GM12875 (cell line): ENCODE results near the gene IGFBP5.

Experiments used
- H3K4me3 ChIP-seq: one replicate; pipeline ENCODE4 v1.5.1; 2011; ENCODE audit warnings: low read depth, low read length, control low read depth
- TF ChIP-seq, protein P1 (sequence below): IDR thresholded peaks from 2 replicates; pipeline ENCODE4 v1.5.1; 2011; ENCODE audit warnings: low read depth, mild to moderate bottlenecking, control low read depth, inconsistent platforms, low read length, moderate library complexity, borderline replicate concordance; ENCODE audit not compliant: insufficient read depth

IGFBP5 gene

DNA sequence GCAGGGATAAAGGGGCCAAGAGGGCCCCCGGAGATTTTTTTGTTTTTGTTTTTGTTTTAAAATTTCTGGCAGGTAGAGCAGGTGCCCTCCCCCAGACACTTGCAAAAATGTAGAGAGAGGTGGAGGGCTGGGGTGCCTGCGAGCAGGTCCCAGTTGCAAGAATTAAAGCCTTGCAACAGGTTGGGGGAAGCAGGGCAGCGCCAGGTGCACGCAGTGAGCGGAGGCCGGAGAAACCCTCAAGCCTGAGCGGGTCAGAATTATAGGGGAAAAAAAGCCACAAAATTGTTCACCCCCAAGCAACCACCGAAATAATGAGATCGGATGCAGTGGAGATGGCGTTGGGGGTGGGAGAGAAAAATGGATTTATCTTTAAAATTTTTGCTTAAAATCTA lies 527 bp downstream of the IGFBP5 start:
- TF ChIP-seq, protein P1, sequence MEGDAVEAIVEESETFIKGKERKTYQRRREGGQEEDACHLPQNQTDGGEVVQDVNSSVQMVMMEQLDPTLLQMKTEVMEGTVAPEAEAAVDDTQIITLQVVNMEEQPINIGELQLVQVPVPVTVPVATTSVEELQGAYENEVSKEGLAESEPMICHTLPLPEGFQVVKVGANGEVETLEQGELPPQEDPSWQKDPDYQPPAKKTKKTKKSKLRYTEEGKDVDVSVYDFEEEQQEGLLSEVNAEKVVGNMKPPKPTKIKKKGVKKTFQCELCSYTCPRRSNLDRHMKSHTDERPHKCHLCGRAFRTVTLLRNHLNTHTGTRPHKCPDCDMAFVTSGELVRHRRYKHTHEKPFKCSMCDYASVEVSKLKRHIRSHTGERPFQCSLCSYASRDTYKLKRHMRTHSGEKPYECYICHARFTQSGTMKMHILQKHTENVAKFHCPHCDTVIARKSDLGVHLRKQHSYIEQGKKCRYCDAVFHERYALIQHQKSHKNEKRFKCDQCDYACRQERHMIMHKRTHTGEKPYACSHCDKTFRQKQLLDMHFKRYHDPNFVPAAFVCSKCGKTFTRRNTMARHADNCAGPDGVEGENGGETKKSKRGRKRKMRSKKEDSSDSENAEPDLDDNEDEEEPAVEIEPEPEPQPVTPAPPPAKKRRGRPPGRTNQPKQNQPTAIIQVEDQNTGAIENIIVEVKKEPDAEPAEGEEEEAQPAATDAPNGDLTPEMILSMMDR = no peak
- H3K4me3 ChIP-seq = no peak overlapping the region

DNA sequence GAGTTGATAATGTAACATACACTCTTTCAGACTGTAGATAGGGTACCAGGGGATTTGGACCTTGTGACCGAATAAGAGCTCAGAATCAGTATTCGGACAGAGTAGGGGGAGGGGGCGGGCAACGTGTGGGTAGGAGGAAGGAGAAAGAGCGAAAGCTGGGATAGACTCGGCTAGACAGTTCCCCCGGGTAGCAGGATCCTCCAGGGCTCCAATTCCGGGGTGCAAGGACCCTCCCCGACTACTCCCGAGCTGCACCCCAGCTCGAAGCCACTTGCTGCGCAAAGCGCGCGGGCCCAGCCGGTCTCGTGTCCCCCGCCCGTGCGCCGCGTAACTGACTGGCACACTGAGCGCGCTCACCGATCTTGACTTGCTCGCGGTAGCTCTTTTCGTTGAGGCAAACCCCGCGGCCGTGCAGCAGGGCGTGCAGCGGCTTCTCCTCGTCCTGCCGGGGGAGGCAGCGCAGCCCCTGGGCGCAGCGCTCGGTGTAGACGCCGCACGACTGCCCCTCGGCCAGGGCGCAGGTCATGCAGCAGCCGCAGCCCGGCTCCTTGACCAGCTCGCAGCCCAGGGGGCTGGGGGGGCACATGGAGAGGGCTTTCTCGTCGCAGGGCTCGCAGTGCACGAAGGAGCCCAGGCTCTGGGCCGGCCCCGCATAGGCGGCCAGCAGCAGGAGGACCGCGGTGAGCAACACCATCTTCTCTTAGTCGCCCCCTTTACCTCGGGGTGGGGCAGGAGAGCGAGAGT lies 1.1 kb downstream of the IGFBP5 start:
- peak overlapping the region; percentile 11 for H3K4me3 ChIP-seq
- TF ChIP-seq, protein P1 = no peak

- peak overlapping the region; percentile 13 for H3K4me3 ChIP-seq
- TF ChIP-seq, protein P1 = no peak
Observed at GRCh38 chr2:216693414-216694080, 1.8 kb downstream of the IGFBP5 start.

DNA sequence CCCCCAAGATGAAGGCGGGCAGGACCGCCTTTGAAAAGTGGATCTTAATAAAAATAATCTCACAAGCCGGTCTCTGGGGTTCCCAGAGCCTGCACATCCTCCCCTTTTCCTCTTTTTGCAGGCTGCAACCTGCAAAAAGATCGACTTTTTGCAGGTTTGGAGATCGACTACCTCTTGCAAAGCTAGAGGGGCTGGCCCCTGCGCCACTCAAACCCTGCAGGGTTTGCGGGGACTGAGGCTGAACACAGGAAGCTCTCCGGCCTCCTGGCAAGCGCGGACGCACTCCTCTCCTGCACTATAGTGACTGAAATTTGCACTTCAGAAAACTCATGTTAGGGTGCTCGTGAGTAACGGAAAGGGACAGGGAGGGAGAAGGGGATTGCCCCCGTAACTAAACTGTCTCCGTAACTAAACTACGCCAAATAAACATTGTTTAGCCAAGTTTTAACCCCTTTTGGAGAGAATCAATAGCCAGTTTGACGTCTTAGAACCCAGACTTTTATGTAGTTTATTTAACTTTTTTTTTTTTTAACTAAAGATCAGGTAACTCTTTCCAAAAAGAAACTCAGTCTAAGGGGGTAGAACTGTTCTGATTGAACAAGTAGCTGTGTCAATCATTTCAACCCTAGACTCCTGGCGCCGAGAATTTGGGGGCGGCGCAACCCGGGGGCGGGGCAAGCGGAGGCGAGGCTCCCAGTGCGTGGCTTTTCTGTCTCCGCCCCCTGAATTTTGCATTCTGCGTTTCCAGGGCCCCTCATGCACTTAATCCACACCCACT lies 2.5 kb downstream of the IGFBP5 start:
- TF ChIP-seq, protein P1 = no peak
- H3K4me3 ChIP-seq = peak overlapping the region; percentile 28

DNA sequence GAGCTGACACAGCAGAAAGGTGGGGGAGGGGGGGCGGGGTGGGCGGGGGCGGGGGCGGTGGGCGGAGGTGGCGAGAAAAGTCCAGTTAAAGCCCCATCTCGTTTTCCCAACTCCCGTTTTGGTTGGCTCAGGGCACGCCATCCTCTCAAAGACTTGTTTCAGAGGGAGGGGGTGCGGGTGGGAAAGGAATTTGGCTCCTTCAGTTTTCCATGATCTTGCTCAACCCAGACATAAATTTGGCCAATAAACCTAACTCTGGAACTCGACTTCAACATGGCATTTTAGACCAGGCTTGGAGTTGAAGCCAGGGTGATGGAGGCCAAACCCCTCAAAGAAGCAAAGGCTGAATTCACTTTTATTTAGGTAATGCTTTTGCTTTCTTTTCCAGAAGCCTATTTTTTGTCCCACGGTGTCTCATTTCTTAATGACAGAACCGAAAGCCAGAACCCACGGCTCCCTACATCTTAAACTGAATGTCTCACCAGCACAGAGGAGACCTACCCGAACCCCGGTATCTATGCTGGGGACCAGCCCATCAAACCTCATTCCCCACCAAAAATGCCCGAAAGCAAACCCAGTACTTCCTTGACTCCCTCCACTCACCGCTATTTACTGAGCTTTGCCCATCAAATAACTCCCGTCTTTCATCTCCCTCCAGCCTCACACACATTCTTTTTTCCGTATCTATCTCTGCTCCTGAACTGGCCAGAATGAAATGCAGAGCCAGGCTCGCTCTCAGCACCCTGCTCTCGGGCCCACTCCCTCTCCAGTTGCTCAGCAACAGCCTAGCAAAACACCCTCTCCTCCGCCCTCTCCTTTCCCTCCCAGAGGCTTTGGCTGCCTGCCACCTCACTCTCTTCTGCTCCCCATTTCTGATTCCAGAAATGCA lies 4.3 kb downstream of the IGFBP5 start:
- TF ChIP-seq, protein P1 = no peak
- no peak overlapping the region for H3K4me3 ChIP-seq

- H3K4me3 ChIP-seq = no peak overlapping the region
- TF ChIP-seq, protein P1 = no peak
Observed at GRCh38 chr2:216690456-216690852, 4.9 kb downstream of the IGFBP5 start.
